Caco-2 (cell line): ENCODE results near the gene KMT2C. TPM values are rescaled to one million over a fixed set of nuclear protein-coding genes. Genes with fewer than 3 reads are reported as not detected.
"Not testable (repeated sequence)": the region's sequence is repeated elsewhere in the genome, so short reads cannot be mapped to it uniquely, and the experiment has no call there.

ENCODE experiments used
- BruUV-seq: library from RNA; stranded (reverse); fragments of 400-500 nt; replicated peaks from 2 replicates; lab custom pipeline; 2021; lab: Mats Ljungman, UMichigan
- CTCF ChIA-PET: fragments of 300-600 bp; sonication (Branson Sonifier 250); formaldehyde crosslinking; loops from one replicate; lab custom pipeline; 2022; ENCODE audit warnings: antibody characterized with exemption; lab: Charles Lee
- POLR2A ChIA-PET: fragments of 300-600 bp; sonication (Branson Sonifier 250); formaldehyde crosslinking; loops from one replicate; lab custom pipeline; 2022; ENCODE audit warnings: antibody characterized with exemption; lab: Charles Lee
- DNase-seq, 2 experiments: peaks; one replicate each; pipeline versions ENCODE4 v3.0.0 to v3.0.0-alpha.2; 2020 to 2022
- H3K27me3 ChIP-seq: replicated peaks from 2 replicates; pipeline ENCODE4 v1.6.0; 2011; ENCODE audit warnings: low read length; ENCODE audit not compliant: control insufficient read depth, insufficient read depth
- H3K36me3 ChIP-seq: 2 replicates; pipeline ENCODE4 v1.5.1; 2011; ENCODE audit warnings: low read length; ENCODE audit not compliant: control insufficient read depth, insufficient read depth
- H3K4me1 ChIP-seq: fragments of 250-450 bp; sonication (Bioruptor Pico); 2 replicates; pipeline ENCODE4 v1.5.1; 2020; ENCODE audit warnings: mild to moderate bottlenecking
- H3K4me3 ChIP-seq: 2 replicates; pipeline ENCODE4 v1.5.1; 2011; ENCODE audit warnings: low read depth, mild to moderate bottlenecking, control low read depth, low read length
- H3K9me3 ChIP-seq: fragments of 250-450 bp; sonication (Bioruptor Pico); 2 replicates; pipeline ENCODE4 v1.5.1; 2020; ENCODE audit warnings: mild to moderate bottlenecking, moderate library complexity
- H3K27ac Mint-ChIP-seq: one replicate; pipeline ENCODE4 v1.8.0; 2022; ENCODE audit warnings: mixed read lengths; ENCODE audit not compliant: unreplicated experiment
- H3K27me3 Mint-ChIP-seq: one replicate; pipeline ENCODE4 v1.8.0; 2022; ENCODE audit warnings: mixed read lengths; ENCODE audit not compliant: insufficient read depth, unreplicated experiment
- H3K36me3 Mint-ChIP-seq: one replicate; pipeline ENCODE4 v1.8.0; 2022; ENCODE audit warnings: mild to moderate bottlenecking, mixed read lengths; ENCODE audit not compliant: insufficient read depth, unreplicated experiment
- H3K4me1 Mint-ChIP-seq: one replicate; pipeline ENCODE4 v1.8.0; 2022; ENCODE audit warnings: low read depth, mixed read lengths; ENCODE audit not compliant: unreplicated experiment
- H3K4me3 Mint-ChIP-seq: one replicate; pipeline ENCODE4 v1.8.0; 2022; ENCODE audit warnings: mild to moderate bottlenecking, moderate library complexity, mixed read lengths; ENCODE audit not compliant: unreplicated experiment
- H3K9me3 Mint-ChIP-seq: one replicate; pipeline ENCODE4 v1.8.0; 2022; ENCODE audit warnings: mixed read lengths; ENCODE audit not compliant: unreplicated experiment
- CTCF ChIP-seq, 2 experiments: fragments of 200-600 bp in 1 of 2; IDR thresholded peaks; 1 replicate in 1 of 2; 2 replicates in 1 of 2; pipeline versions ENCODE4 v1.5.1 to v1.8.0; 2011 to 2022; ENCODE audit warnings: antibody characterized with exemption in 1 of 2, control low read depth in 1 of 2, inconsistent platforms in 1 of 2, low read depth in 1 of 2, low read length in 1 of 2, mild to moderate bottlenecking in 1 of 2, moderate library complexity in 1 of 2; ENCODE audit not compliant: insufficient read depth in 1 of 2, severe bottlenecking in 1 of 2, unreplicated experiment in 1 of 2
- intact Hi-C: fragments of 100-400 bp; cut with micrococcal nuclease; formaldehyde crosslinking; loops from one replicate; pipeline ENCODE4 v1.10.0; 2022; ENCODE audit not compliant: unreplicated experiment
- total RNA-seq: library from RNA; stranded (reverse); gene quantifications from 2 replicates; pipeline ENCODE4 v1.2.3, GENCODE V29; 2022

The KMT2C gene
- total RNA-seq, 1 experiment from 2014 or later, result 59.5 TPM

- H3K4me1 Mint-ChIP-seq, result no peaks in the 10 kb centered on the region
- no peaks in the 10 kb centered on the region for H3K27me3 ChIP-seq
- H3K4me3 Mint-ChIP-seq, result peak overlapping the region; percentile 98
- H3K9me3 ChIP-seq, result no peaks in the 10 kb centered on the region
- peak overlapping the region; percentile 80 for H3K4me3 ChIP-seq
- no peaks in the 10 kb centered on the region for H3K9me3 Mint-ChIP-seq
- H3K36me3 Mint-ChIP-seq, result peaks cover 7% of the 10 kb centered on the region
- TF ChIP-seq CTCF (IDR thresholded peaks at IDR 0.05; ENCODE audit: insufficient read depth in 1 of 2, low read depth in 1 of 2, low read length in 1 of 2, severe bottlenecking in 1 of 2, unreplicated experiment in 1 of 2), result no peak
- no TSS peak for BruUV-seq
- H3K36me3 ChIP-seq, result no peaks in the 10 kb centered on the region
- peak; percentile 94 to 98 for DNase-seq
- intact Hi-C loops, result loop anchor here (1.0 kb wide), 1 partner anchor 27 kb away; no protein-coding TSS in a partner anchor
- no peaks in the 10 kb centered on the region for H3K27me3 Mint-ChIP-seq
- POLR2A ChIA-PET, result interaction anchor here (0.6 kb wide), 1 partner anchor 28 kb away, joined by 3 read pairs; no protein-coding TSS in a partner anchor
- H3K4me1 ChIP-seq, result no peaks in the 10 kb centered on the region
- CTCF ChIA-PET, result interaction anchor here (0.6 to 1.7 kb wide), 3 partner anchors 42 to 228 kb away, joined by 3 to 4 read pairs (median 4); no protein-coding TSS in a partner anchor
- H3K27ac Mint-ChIP-seq, result peak overlapping the region; percentile 82
Observed at GRCh38 chr7:152436111-152436930, 518 bp upstream of the KMT2C start.

- peak overlapping the region; percentile 82 for H3K4me3 ChIP-seq
- H3K9me3 Mint-ChIP-seq, H3K4me1 Mint-ChIP-seq, intact Hi-C loops, H3K9me3 ChIP-seq, BruUV-seq, H3K36me3 Mint-ChIP-seq, H3K27me3 Mint-ChIP-seq, H3K4me1 ChIP-seq, H3K36me3 ChIP-seq, H3K27me3 ChIP-seq: not testable (repeated sequence)
- Mint-ChIP-seq H3K27ac (peak overlapping the region; percentile 80), H3K4me3 (peak overlapping the region; percentile 98)
- DNase-seq, result peak in 1 of 2 experiments; percentile 38
- ChIA-PET POLR2A (interaction anchor here (1.1 kb wide), 1 partner anchor 29 kb away, joined by 4 read pairs; no protein-coding TSS in a partner anchor), CTCF (interaction anchor here (1.7 kb wide), 1 partner anchor 40 kb away, joined by 4 read pairs; no protein-coding TSS in a partner anchor)
Observed at GRCh38 chr7:152434511-152435383, 1.1 kb downstream of the KMT2C start.

- POLR2A ChIA-PET, result interaction anchor here (0.6 to 1.1 kb wide), 2 partner anchors 29 to 71 kb away, joined by 3 to 4 read pairs; no protein-coding TSS in a partner anchor
- CTCF ChIA-PET, result interaction anchor here (0.6 to 1.4 kb wide), 2 partner anchors 30 to 93 kb away, joined by 3 to 5 read pairs; no protein-coding TSS in a partner anchor
Observed at GRCh38 chr7:152433721-152434490, 1.9 kb downstream of the KMT2C start.

GRCh38 chr7:152432735-152433134 is 3.1 kb downstream of the KMT2C start:
- H3K9me3 Mint-ChIP-seq, H3K9me3 ChIP-seq, H3K4me3 Mint-ChIP-seq, DNase-seq, POLR2A ChIA-PET, H3K27me3 ChIP-seq, H3K36me3 ChIP-seq, H3K27me3 Mint-ChIP-seq, H3K27ac Mint-ChIP-seq, H3K36me3 Mint-ChIP-seq, H3K4me3 ChIP-seq, H3K4me1 Mint-ChIP-seq, BruUV-seq, H3K4me1 ChIP-seq: not testable (repeated sequence)
- intact Hi-C loops, result loop anchor here (1.0 kb wide), 1 partner anchor 91 kb away; no protein-coding TSS in a partner anchor
- CTCF ChIA-PET, result interaction anchor here (1.4 kb wide), 1 partner anchor 91 kb away, joined by 5 read pairs; no protein-coding TSS in a partner anchor

More at GRCh38 chr7:152433721-152434490, 1.9 kb downstream of the KMT2C start:
- Mint-ChIP-seq H3K4me3 (peak overlapping the region; percentile 98), H3K27ac (peak overlapping the region; percentile 80)
- peak overlapping the region; percentile 82 for H3K4me3 ChIP-seq
- not testable (repeated sequence) for H3K27me3 ChIP-seq, H3K4me1 ChIP-seq, H3K9me3 Mint-ChIP-seq, H3K36me3 ChIP-seq, H3K9me3 ChIP-seq, H3K36me3 Mint-ChIP-seq, H3K4me1 Mint-ChIP-seq, H3K27me3 Mint-ChIP-seq
- peak; percentile 49 to 55 for DNase-seq
- intact Hi-C loops, result loop anchor here (1.0 kb wide), 1 partner anchor 93 kb away; no protein-coding TSS in a partner anchor
- peak in 1 of 2 experiments; percentile 3 for TF ChIP-seq CTCF (IDR thresholded peaks at IDR 0.05; ENCODE audit: insufficient read depth in 1 of 2, low read depth in 1 of 2, low read length in 1 of 2, severe bottlenecking in 1 of 2, unreplicated experiment in 1 of 2)
- TSS peak; percentile 31 for BruUV-seq
